NOMO-1 treated with dmso at 0.1 percent for 144 hours (cell line): ENCODE measurements around the gene SSBP2.
"Not testable (repeated sequence)": the region's sequence is repeated elsewhere in the genome, so short reads cannot be mapped to it uniquely, and the experiment has no call there.

ENCODE experiments used
- DNase-seq: peaks from one replicate; lab custom pipeline; 2025; ENCODE audit not compliant: unreplicated experiment; lab: John Stamatoyannopoulos, UW

The SSBP2 gene

GRCh38 chr5:81533629-81534405, 217.1 kb downstream of the SSBP2 start:
- DNase-seq = no peak

- no peak for DNase-seq
Observed at GRCh38 chr5:81530919-81531318, 220.0 kb downstream of the SSBP2 start.

GRCh38 chr5:81525690-81526089, 225.2 kb downstream of the SSBP2 start:
- DNase-seq = peak; percentile 17

GRCh38 chr5:81524015-81524414, 226.9 kb downstream of the SSBP2 start:
- no peak for DNase-seq

GRCh38 chr5:81522571-81522970, 228.3 kb downstream of the SSBP2 start:
- no peak for DNase-seq

GRCh38 chr5:81520769-81521168, 230.1 kb downstream of the SSBP2 start:
- DNase-seq = no peak

GRCh38 chr5:81519217-81519905, 231.5 kb downstream of the SSBP2 start:
- no peak for DNase-seq

GRCh38 chr5:81517462-81517861, 233.4 kb downstream of the SSBP2 start:
- no peak for DNase-seq

- no peak for DNase-seq
Observed at GRCh38 chr5:81516091-81516490, 234.8 kb downstream of the SSBP2 start.

- no peak for DNase-seq
Observed at GRCh38 chr5:81513982-81514381, 236.9 kb downstream of the SSBP2 start.

- no peak for DNase-seq
Observed at GRCh38 chr5:81513473-81513872, 237.4 kb downstream of the SSBP2 start.

GRCh38 chr5:81506900-81507588, 243.9 kb downstream of the SSBP2 start:
- DNase-seq = peak; percentile 93

- no peak for DNase-seq
Observed at GRCh38 chr5:81506378-81506777, 244.5 kb downstream of the SSBP2 start.

GRCh38 chr5:81505672-81506071, 245.2 kb downstream of the SSBP2 start:
- DNase-seq = no peak

- not testable (repeated sequence) for DNase-seq
Observed at GRCh38 chr5:81503602-81504001, 247.3 kb downstream of the SSBP2 start.

GRCh38 chr5:81495286-81495685, 255.6 kb downstream of the SSBP2 start:
- no peak for DNase-seq

GRCh38 chr5:81488862-81489261, 262.0 kb downstream of the SSBP2 start:
- DNase-seq = no peak

GRCh38 chr5:81486711-81487110, 264.2 kb downstream of the SSBP2 start:
- DNase-seq = no peak

- DNase-seq = no peak
Observed at GRCh38 chr5:81482595-81482994, 268.3 kb downstream of the SSBP2 start.

- DNase-seq = not testable (repeated sequence)
Observed at GRCh38 chr5:81473395-81473794, 277.5 kb downstream of the SSBP2 start.

- no peak for DNase-seq
Observed at GRCh38 chr5:81469676-81470075, 281.2 kb downstream of the SSBP2 start.

GRCh38 chr5:81450940-81451339, 300.0 kb downstream of the SSBP2 start:
- no peak for DNase-seq
